NCI-H446 treated with DMSO at 0.1 percent for 48 hours (cell line): ENCODE measurements around the gene SLC25A15.
"Not testable (repeated sequence)": the region's sequence is repeated elsewhere in the genome, so short reads cannot be mapped to it uniquely, and the experiment has no call there.

ENCODE experiments used
- DNase-seq: peaks from one replicate; lab custom pipeline; 2025; lab: John Stamatoyannopoulos, UW

Gene SLC25A15

DNA sequence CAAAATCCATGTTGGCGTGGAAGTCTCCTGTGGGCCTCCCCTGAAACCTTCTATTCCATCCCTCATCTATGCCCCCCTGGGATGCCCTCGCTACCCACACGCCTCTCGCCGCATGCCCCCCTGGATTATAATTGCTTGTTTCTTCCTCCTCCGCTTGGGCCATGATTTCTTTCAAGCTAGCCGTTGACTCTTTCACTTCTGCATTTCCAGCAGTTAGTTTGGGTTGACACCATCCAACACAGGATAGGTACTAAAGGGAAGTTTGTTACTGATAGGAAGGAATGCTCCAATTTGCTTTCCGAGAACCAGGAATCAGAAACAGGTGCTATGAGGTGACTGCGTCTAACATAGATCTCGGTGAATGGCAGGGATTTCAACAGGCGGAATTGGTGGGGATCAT is 7.7 kb upstream of the SLC25A15 start:
- no peak for DNase-seq

DNA sequence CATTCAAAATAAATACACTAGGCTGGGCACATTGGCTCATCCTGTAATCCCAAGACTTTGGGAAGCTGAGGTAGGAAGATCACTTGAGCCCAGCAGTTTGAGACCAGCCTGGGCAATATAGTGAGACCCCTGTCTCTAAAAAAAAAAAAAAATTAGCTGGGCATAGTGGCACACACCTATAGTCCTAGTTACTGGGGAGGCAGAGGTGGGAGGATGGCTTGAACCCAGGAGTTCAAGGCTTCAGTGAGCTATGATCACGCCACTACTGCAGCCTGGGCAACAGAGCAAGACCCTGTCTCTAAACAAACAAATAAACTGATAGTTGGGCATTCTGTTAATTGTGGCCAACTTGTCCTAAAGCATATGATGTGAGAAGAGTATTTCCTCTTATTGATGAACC is 6.4 kb upstream of the SLC25A15 start:
- not testable (repeated sequence) for DNase-seq

DNA sequence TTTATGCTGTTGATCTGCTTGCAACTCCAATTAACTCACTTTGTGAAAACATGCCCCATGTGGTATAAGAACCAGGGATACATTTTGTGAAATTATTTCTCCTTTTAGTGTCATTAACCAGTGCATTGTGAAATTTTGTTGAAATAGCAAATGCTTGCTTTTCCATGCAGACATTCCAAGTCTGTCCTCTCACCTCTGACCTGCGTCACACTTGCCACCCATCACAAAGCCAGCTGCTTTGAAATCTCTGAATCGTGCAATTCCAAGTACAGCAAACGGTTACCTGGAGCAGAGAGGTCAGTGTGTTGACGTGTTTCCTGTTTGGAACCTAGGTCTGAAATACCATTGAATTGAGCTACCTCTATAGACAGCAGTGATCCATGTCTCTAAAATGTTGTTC is 4.9 kb upstream of the SLC25A15 start:
- DNase-seq: no peak

DNA sequence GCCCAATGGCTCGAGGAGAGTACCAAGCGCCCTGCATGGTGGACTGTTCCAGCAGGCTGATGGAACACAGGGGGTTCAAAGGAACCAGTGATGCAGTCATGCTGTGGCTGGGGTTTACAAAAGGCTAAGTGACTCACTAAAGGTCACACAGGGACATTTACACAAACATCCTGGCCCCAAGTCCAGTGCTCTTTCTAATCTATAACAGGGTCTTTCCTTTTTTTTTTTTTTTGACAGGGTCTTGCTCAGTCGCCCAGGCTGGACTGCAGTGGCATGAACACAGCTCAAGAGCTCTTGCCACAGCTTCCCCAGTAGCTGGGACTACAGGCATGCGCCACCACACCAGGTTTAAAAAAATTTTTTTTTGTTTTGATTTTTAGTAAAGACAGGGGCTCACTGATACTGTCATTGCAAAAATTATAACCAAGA is 2.8 kb upstream of the SLC25A15 start:
- no peak for DNase-seq

DNA sequence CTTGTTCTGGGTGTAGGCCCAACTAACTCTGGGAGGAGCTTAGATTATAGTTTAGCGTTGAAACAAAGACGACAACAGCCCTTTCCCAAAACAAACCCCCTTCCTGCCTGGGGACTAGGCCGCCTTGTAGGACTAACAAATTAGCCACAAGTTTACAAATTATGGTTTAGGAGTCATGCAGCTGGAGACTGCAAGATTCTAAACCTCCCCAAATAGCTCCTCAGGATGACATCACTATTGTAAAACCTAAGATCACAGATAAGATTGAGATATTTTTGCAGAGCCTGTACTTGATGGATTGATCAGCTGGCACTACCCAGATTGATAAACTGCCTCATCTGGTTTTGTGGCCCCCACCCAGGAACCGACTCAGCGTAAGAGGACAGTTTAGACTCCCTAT is 2.3 kb upstream of the SLC25A15 start:
- no peak for DNase-seq

DNA sequence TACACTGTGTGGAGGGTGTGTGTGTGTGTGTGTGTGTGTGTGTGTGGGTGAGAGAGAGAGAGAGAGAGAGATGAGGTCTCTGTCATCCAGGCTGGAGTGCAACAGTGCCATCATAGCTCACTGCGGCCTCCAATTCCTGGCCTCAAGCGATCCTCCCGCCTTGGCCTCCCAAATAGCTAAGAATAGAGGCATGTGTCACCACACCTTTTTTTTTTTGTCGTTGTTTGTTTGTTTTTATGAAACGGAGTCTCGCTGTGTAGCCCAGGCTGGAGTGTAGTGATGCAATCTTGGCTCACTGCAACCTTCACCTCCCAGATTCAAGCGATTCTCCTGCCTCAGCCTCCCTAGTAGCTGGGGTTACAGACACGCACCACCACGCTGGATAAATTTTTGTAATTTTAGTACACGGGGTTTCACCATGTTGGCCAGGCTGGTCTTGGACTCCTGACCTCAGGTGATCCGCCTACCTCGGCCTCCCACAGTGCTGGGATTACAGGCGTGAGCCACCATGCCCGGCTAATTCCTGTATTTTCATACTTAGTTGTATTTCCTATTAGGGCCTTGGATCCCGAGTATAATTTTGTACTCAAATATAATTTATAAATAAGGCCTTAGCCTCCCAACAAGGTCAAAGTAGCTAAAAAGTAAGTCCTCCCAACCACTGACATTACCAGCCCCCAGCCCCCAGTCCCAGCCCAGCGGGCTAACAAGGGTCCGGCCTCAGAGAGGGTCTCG is 704 bp upstream of the SLC25A15 start:
- not testable (repeated sequence) for DNase-seq

DNA sequence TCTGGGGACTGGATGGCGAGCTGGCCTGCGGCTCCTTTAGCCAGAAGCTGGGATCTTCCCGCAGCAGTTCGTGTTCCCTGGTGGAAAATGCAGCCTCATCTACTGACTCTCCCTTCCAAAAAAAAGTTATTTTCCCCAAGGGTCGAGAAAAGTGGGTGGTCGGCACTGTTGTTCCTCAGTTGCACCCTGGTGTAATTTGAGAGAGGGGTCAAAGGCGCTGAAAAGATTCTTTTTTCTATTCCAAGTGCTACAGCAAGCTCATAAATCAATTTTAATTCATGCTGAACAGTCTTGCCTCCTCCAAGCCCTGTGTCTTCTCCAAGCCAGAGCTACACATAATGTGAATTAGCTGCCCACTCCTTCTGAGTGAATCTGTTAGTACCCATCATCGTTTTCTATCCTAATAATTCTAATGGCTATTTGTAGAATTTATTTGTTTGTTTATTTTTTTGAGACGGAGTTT is 774 bp downstream of the SLC25A15 start:
- no peak for DNase-seq

DNA sequence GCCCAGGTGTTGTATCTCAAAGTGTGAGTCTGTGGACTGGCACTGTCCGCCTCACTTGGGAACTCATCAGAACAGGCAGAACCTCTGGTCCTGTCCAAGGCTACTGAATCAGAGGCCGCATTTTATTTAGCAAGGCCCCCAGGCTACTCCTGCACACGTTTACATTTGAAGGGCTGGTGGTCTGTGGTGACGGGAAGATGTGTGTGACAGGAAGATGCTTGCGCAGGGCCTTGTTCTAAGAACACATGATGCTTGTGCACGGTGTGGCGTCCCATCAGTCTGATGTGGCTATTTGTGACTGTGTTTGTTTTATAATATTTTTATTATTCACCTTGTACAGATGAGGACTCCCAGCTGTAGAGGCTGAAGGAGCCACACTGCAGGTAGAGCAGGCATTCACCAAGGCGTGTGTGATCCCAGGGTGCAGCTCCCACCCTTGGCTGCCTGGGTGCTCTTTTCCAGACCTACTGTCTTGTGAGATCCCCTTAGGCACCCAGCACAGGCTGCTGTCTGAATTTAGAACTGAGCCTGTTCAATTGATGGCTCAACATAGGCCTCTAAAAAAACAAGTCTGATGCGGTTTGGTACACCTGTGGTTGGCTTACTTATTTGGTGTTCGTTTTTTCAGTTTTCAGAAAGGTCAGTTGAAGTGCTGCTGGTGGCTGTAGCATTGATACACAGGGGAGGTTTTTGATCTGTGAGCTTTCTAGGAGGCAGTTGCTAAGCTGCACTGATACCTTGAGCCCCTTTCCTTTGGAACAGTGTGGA is 3.1 kb downstream of the SLC25A15 start:
- DNase-seq: no peak

DNA sequence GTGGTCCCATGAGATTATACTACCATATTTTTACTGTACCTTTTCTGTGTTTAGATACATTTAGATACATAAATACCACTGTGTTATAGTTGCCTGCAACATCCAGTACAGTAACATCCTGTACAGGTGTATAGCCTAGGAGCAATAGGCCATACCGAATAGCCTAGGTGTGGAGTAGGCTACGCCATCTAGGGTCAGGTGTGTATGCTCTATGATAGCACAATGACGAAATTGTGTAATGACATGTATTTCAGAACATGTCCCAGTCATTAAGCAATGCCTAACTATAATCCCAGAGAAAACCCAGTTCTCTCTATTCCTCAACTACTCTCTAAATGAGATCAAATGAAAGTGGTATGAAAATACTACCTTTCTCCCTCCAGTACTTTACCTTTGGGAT is 3.9 kb downstream of the SLC25A15 start:
- DNase-seq: no peak

DNA sequence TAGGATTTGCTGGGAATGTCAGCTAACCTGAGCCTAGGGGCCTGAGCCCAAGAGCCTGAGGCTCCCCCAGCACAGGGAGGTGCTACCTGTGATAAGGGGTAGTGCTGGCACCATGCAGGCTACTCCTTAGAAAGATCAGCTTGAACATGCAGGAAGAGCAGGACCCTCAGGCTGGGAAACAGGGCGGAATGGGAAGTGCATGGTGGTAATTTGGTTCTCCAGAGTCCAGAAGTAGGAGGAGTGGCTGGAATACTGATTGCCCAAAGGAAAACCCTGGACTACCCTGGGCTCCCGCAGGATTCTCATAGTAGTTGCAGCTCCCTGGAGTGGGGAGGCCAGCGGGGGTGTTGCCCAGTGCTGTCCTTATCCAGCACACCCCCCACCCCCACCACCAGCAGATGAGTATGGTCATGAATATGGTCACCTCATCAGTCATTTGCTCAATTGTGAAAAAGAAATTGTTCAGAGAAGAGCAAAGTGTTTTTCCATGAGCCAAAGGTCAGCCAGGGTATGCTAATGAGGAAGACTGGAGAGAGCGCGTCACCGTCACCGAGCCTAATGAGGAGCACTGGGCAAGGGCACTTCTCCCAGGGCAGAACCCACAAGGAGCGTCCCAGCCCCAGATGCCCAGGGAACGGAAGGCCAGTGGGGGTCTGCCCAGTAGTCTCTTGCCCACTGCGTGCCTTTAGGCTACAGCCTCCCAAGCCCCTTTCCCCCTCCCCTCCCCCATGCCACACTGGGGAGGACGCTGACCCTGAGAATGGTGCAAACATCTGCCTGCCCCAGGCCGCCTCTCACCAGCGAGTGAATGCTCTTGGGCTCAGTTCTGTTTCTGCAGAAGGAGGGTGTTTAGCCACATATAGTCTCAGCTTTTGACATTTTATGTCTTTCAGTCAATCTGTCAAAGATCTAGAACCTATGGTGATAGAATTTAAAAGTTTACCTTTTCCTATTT is 5.3 kb downstream of the SLC25A15 start:
- DNase-seq: no peak

DNA sequence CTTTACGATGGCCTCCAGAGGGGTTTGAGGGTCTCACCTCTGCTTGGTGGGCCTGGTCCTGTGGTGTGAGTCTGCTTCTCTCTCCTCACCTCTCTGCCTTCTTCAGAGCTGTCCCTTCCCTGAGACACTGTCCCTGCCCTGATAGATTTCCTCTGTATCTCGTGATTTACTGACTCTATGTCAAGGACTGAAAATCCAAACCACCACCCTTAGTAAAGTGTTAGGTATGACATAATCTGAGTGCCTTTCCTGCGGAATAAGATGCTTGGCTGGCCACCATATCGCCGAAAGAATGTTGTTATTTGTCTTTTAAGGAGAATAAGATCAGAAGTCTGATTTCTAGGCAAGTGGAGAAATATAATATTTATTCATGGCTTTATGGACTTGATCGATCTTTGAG is 7.2 kb downstream of the SLC25A15 start:
- no peak for DNase-seq

DNA sequence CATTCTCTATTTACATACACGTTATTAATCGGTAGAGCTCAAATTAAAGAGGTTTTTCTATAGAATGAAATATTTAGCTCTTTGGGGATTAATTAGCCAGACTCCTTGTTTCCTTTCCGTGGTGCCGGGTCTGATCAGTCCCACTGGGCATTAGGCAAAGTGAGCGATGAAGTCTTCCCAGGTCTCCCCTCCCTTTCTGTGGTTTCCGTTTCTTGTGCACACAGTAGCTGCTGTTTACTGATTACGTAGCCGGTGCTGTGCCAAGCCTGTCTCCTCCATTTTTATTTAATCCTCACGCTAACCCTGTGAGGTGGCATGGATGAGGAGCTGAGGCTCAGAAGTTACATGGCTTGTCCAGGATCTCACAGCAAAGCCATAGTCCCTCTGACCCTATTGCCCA is 9.0 kb downstream of the SLC25A15 start:
- DNase-seq: no peak

DNA sequence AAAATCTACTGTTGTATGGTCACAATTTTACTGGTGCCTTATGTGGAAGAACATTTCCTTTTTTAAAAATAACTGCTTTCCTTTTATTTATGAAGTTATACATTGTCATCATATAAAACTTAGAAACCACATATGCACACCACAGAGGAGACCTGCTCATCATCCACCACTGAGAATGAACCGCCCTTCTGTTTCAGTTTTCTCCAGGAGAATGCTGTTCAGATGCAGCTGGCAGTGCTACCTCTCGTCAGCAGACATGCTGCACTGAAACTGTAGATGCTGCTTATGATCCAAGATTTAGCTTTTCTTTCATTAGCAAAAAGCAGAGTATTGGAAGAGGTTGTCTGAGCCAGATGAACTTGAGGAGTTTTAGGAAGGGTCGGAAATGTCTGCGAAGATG is 10.1 kb downstream of the SLC25A15 start:
- no peak for DNase-seq

DNA sequence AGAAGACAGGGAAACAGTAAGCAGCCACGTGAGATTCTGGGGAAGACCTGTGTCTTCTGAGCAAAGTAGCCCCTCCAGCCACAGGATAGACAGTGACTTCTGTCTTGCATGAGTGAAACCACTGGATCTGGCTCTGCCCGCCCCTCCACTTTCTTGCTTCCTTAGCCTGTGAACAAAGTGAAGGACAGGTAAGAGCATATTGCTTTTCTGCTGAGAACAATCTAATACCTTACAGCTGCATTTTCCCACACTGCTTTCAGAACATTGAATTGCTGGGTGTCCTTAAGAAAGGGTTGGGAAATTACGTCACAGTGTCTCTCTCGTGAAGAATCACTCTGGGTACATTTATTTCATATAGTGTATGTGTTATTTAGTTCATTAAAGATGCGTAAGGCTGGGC is 11.1 kb downstream of the SLC25A15 start:
- no peak for DNase-seq

DNA sequence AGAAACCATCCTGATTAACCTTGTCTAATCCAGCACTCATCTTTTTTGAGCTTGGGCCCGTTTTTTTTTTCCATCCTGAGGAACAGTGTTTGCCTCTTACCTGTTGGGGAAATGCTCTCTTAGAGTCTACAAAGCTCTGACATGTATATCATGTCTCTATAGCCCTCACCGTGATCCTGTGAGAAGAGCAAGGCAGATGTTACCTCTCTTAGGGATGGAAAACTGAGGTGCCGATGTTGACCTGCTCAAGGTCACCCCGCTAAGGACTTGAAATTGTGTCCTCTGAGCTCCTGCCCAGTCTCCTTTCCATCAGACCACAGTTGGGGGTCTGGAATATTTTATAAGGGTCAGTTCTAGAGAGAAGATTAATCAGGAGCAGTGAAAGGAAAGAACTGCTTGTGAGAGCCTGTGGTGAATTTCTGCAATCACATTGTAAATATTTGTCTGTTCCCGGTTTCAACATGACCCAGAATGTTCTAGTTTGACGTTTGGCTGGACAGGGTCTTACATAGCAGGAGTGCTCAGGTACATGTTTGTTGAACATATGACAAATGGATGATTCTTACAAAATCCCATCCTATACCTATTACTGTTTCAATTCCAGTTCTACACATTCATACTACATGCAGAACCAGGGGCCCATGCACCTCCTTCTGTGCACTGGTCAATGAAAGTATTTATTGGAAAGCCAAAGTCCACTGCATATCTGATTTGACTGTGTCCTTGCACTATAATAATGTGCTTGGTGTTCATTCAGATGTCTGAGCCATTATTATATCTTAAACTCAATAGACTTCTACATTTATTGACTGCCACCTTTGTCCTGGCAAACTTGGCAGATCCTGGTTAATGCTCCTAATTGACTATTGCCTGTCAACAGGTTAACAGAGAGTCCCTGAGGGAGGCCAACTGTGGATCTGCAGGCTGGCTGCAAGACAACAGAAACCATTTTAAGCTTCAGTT is 12.1 kb downstream of the SLC25A15 start:
- DNase-seq: no peak

DNA sequence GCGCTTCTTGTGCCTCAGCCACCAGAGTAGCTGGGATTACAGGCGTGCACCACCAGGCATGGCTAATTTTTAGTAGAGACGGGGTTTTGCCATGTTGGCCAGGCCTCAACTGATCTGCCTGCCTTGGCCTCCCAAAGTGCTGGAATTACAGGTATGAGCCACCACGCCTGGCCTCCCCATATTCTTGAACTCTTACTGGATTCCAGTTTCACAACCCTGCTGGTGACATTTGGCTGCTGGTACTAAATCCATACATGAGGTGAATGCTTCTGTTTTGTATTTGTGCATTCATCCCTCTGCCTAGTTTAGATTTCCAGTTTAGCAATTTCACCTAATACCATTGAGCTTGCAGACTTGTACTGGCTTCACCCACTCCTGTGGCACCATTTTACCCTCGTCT is 13.9 kb downstream of the SLC25A15 start:
- no peak for DNase-seq

DNA sequence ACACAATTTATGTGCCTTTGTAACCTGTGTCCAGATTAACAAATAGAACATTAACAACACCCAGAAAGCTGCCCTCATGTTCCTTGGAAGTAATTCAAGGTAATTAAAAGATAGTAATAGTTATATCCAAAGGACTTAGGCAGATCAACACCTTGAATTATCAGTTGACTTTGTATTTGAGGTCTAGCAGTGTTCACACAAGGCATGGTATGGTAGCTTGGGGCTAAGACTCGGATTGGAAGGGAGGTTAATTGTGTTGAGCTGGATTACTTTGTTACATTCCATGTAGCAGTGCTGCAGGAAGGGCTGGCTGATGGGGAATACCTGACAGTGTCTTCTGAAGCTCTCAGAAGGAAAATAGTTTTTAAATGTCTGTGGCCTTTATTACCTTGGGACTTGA is 16.8 kb downstream of the SLC25A15 start:
- no peak for DNase-seq

DNA sequence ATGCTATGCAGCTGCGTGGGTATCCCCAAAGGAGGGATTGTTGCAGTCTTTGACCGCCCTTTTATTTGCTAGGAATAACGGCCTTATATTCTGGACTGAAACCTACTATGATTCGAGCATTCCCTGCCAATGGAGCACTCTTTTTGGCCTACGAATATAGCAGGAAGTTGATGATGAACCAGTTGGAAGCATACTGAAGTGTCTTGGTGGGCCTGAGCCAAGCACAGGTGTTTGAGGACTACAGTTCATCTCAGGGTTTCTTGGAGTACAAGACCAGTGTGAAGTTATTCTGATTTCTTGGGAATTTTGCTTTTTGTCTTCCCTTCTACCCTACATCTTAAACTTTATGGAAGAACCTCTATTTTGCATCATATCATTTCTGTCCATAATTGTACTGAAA is 20.1 kb downstream of the SLC25A15 start:
- DNase-seq: no peak

DNA sequence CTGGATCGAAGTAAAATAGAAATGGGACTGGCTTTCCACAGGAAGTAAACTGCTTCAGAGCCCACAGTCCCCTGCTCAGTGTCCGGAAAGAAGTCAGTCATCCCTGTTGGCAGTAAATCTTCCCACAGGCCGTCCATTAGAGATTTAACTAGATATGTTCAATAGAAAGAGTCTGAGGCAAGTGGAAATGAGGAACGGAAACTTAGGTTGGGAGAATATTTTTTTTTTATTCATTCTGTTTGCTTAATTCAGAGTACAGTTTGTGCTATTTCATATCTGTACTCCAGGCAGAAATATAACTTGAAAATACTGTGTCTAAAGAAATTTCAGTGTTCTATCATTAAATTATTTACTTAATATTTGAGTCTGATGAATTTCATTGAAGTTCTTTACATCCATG is 22.7 kb downstream of the SLC25A15 start:
- DNase-seq: no peak

DNA sequence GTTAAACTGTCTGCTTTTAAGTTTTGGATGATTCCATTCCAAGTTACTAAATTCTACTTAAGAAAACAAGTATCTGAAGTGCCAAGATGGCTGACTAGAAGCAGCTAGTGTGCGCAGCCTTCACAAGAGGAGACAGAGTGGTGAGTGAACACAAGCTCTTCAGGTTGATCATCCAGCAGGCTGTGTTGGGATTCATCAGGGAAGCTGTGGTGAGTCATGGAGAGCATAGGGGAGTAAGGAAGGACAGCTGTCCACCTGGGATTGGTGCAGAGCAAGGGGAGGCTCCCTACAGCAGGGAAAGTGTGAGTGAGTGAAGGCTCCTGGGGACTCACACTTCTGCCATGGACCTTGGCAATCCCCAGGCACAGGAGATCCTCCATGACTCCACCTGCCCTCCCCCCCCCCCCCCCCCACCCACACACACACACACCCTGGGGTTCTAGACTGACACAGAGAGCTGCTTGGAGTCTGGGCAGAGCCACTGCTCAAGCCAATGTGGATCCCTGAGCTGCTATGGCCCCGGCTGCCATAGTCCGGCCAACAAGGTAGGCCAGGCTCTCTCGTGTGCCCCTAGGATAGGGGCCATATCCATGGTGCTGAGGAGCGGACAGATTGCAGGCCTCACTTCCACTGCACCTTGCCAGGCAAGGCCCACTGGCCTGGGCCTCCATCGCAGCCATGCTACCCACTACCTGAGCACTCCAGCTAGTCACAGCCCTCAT is 23.5 kb downstream of the SLC25A15 start:
- DNase-seq: no peak
